H1 (cell line): ENCODE results near the gene BICDL1. TPM values are rescaled to one million over a fixed set of nuclear protein-coding genes. Genes with fewer than 3 reads are reported as not detected.

Experiments used
- CHD2 ChIP-seq: IDR thresholded peaks from 2 replicates; pipeline ENCODE4 v1.6.1; 2012; ENCODE audit warnings: low read length, improper control_type of control experiment
- CHD7 ChIP-seq: fragments of 300-600 bp; sonication (generic); IDR thresholded peaks from 2 replicates; pipeline ENCODE4 v1.7.1; 2012; ENCODE audit warnings: low read length, moderate library complexity, mild to moderate bottlenecking, inconsistent platforms; ENCODE audit not compliant: insufficient replicate concordance
- CREB1 ChIP-seq: IDR thresholded peaks from 2 replicates; pipeline ENCODE4 v1.6.1; 2012; ENCODE audit warnings: inconsistent platforms
- GTF2F1 ChIP-seq: IDR thresholded peaks from 2 replicates; pipeline ENCODE4 v1.6.1; 2012; ENCODE audit warnings: low read depth, low read length, improper control_type of control experiment, borderline replicate concordance
- RXRA ChIP-seq: IDR thresholded peaks from 2 replicates; pipeline ENCODE4 v1.6.1; 2011; ENCODE audit warnings: low read depth, mild to moderate bottlenecking, low read length, moderate library complexity; ENCODE audit not compliant: insufficient read depth
- SRF ChIP-seq: IDR thresholded peaks from 2 replicates; pipeline ENCODE4 v1.6.1; 2011; ENCODE audit warnings: mild to moderate bottlenecking, low read depth, low read length, moderate library complexity
- SUZ12 ChIP-seq: fragments of 200-600 bp; sonication (generic); IDR thresholded peaks from 2 replicates; pipeline ENCODE4 v1.6.1; 2012; ENCODE audit warnings: mild to moderate bottlenecking, inconsistent platforms, low read length, moderate library complexity, mixed read lengths
- ZNF274 ChIP-seq: IDR thresholded peaks from 2 replicates; pipeline ENCODE4 v1.7.0; 2012; ENCODE audit warnings: low read length, borderline replicate concordance; ENCODE audit errors: extremely low read depth
- polyA plus RNA-seq, 7 experiments: library from polyadenylated mRNA; depleted of rRNA in 3 of 7; stranded (reverse) in 5 of 7; unstranded in 2 of 7; fragments of >200 nt in 5 of 7; fragments of 200-250 nt in 2 of 7; gene quantifications; 1 replicate in 5 of 7; 2 replicates in 1 of 7; 4 replicates in 1 of 7; pipeline versions ENCODE4 v1.2.1 to v1.2.3, GENCODE V29; 2011 to 2013; ENCODE audit warnings: missing spikeins in 2 of 7, mixed read lengths in 2 of 7
- total RNA-seq: library from RNA; stranded (reverse); fragmentation: NEBNext Ultra II Directional; extraction: Animal tissue kit (Norgen Biotek cat#: 25700); gene quantifications from 2 replicates; pipeline ENCODE4 v1.2.1, GENCODE V29; 2021

BICDL1 gene
- total and polyA plus RNA-seq, 2 of the 8 experiments (the other 6 are each of a cell fraction or from before 2014, with no cell fraction given): 17.2 to 25.9 TPM

GRCh38 chr12:120067084-120067869 is 78.2 kb downstream of the BICDL1 start (continued):
- no peak for TF ChIP-seq CHD7
- TF ChIP-seq CHD2: no peak
- no peak for TF ChIP-seq RXRA
- no peak for TF ChIP-seq ZNF274
- TF ChIP-seq GTF2F1: no peak
- TF ChIP-seq SRF: no peak
- TF ChIP-seq SUZ12: no peak
- no peak for TF ChIP-seq CREB1
